ENCODE data around the gene VHLL.
A peak's percentile ranks its signal among the peaks of the same experiment; 100 is the strongest.

VHLL gene

DNA sequence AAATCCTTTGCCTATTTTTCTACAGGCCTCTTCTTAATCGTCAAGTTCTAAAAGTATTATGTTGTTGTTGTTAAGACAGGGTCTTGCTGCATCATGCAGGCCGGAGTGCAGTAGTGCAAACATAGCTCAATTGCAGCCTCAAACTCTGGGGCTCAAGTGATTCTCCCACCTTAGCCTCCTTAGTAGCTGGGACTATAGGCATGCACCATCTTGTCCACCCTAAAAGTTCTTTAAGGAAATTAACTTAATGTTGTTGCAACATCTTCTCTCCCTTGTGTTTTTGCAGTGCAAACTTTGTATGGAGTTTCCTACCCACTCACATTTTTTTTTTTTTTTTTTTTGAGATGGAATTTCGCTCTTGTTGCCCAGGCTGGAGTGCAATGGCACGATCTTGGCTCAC, 4.1 kb upstream of the VHLL start:
- no peaks in the 10 kb centered on the region for H4K20me1 ChIP-seq (ENCODE audit: insufficient read depth, low read length)
- no peak for DNase-seq
- no peak overlapping the region for H3K27ac ChIP-seq (ENCODE audit: low read length)
- H3K9me3 ChIP-seq (replicated peaks; ENCODE audit: insufficient read depth, low read length) = no peaks in the 10 kb centered on the region
- H3K4me3 ChIP-seq (ENCODE audit: low read length) = no peak overlapping the region
- H3K4me2 ChIP-seq (ENCODE audit: low read depth, low read length) = no peak overlapping the region
- no peaks in the 10 kb centered on the region for H3K4me1 ChIP-seq (ENCODE audit: low read length)
- no peaks in the 10 kb centered on the region for H3F3A ChIP-seq (ENCODE audit: insufficient read depth, low read length)
- peaks cover 7% of the 10 kb centered on the region; the same call in 1 of the 2 replicates for H3K36me3 ChIP-seq (replicated peaks; ENCODE audit: insufficient read depth, low read length)
- no peaks in the 10 kb centered on the region for H3K27me3 ChIP-seq (replicated peaks; ENCODE audit: insufficient read depth, low read length)
- no peak overlapping the region for H3K9ac ChIP-seq (ENCODE audit: low read length)
- no peak overlapping the region for H2AFZ ChIP-seq (ENCODE audit: low read length)
- TF ChIP-seq, protein P1, sequence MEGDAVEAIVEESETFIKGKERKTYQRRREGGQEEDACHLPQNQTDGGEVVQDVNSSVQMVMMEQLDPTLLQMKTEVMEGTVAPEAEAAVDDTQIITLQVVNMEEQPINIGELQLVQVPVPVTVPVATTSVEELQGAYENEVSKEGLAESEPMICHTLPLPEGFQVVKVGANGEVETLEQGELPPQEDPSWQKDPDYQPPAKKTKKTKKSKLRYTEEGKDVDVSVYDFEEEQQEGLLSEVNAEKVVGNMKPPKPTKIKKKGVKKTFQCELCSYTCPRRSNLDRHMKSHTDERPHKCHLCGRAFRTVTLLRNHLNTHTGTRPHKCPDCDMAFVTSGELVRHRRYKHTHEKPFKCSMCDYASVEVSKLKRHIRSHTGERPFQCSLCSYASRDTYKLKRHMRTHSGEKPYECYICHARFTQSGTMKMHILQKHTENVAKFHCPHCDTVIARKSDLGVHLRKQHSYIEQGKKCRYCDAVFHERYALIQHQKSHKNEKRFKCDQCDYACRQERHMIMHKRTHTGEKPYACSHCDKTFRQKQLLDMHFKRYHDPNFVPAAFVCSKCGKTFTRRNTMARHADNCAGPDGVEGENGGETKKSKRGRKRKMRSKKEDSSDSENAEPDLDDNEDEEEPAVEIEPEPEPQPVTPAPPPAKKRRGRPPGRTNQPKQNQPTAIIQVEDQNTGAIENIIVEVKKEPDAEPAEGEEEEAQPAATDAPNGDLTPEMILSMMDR (IDR thresholded peaks at IDR 0.05; ENCODE audit: low read length) = no peak
- TF ChIP-seq EZH2phosphoT487 (IDR thresholded peaks at IDR 0.05; ENCODE audit: low read length) (no peak), EZH2 (optimal IDR thresholded peaks at IDR 0.05; ENCODE audit: low read depth, low read length) (no peak)
- no peaks in the 10 kb centered on the region for H3K9me2 ChIP-seq (replicated peaks; ENCODE audit: insufficient read depth, low read length)
- H3K79me2 ChIP-seq (ENCODE audit: low read length) = no peaks in the 10 kb centered on the region

GRCh38 chr1:156295391-156295947, 3.6 kb downstream of the VHLL start, which contains the start of gene GLMP:
GLMP (minus strand) TSS chr1:156295679; CDS start chr1:156295645, 34 bp downstream.
- Histone ChIP-seq H2AFZ (ENCODE audit: low read length) (peak within 1 kb of the TSS; percentile 97), H3F3A (ENCODE audit: insufficient read depth, low read length) (no peaks in the 10 kb centered on the region), H3K79me2 (ENCODE audit: low read length) (peaks cover 9% of the 10 kb centered on the region), H3K9ac (ENCODE audit: low read length) (peak within 1 kb of the TSS; percentile 68), H4K20me1 (ENCODE audit: insufficient read depth, low read length) (no peaks in the 10 kb centered on the region), H3K4me2 (ENCODE audit: low read depth, low read length) (peak within 1 kb of the TSS; percentile 92), H3K9me2 (replicated peaks; ENCODE audit: insufficient read depth, low read length) (no peaks in the 10 kb centered on the region), H3K9me3 (replicated peaks; ENCODE audit: insufficient read depth, low read length) (no peaks in the 10 kb centered on the region), H3K36me3 (replicated peaks; ENCODE audit: insufficient read depth, low read length) (no peaks in the 10 kb centered on the region), H3K27me3 (replicated peaks; ENCODE audit: insufficient read depth, low read length) (no peaks in the 10 kb centered on the region), H3K4me1 (ENCODE audit: low read length) (peaks cover 10% of the 10 kb centered on the region; the same call in 1 of the 2 replicates), H3K4me3 (ENCODE audit: low read length) (peak within 1 kb of the TSS; percentile 90), H3K27ac (ENCODE audit: low read length) (no peak within 1 kb of the TSS)
- peak; percentile 77 for DNase-seq
- TF ChIP-seq EZH2phosphoT487 (IDR thresholded peaks at IDR 0.05; ENCODE audit: low read length) = no peak
- TF ChIP-seq EZH2 (optimal IDR thresholded peaks at IDR 0.05; ENCODE audit: low read depth, low read length) = no peak
- TF ChIP-seq, protein P1 (IDR thresholded peaks at IDR 0.05; ENCODE audit: low read length) = no peak

DNA sequence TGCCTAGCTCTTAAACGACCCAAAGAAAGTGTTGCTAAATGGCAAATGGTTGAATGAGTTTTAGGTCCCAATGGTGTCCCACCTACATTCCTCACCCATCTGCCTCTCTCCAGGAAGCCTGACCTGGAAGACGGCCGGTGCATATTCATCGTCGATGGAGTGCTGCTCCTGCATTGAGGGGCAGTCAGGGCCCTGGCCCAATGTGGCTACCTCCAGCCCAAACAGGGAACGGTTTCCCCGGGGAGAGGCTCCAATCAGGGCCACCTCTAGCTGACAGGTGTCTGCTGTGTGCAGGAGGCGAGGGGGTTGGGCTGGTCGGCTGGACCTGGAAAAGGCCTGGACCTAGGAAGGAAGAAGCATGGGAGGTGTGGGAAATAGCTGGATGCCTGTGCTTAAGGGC, 5.2 kb downstream of the VHLL start:
- no peaks in the 10 kb centered on the region for H3K9me3 ChIP-seq (replicated peaks; ENCODE audit: insufficient read depth, low read length)
- no peaks in the 10 kb centered on the region for H3K9me2 ChIP-seq (replicated peaks; ENCODE audit: insufficient read depth, low read length)
- TF ChIP-seq EZH2 (optimal IDR thresholded peaks at IDR 0.05; ENCODE audit: low read depth, low read length) = no peak
- TF ChIP-seq EZH2phosphoT487 (IDR thresholded peaks at IDR 0.05; ENCODE audit: low read length) = no peak
- TF ChIP-seq, protein P1 (IDR thresholded peaks at IDR 0.05; ENCODE audit: low read length) = no peak
- peaks cover 9% of the 10 kb centered on the region for H3K79me2 ChIP-seq (ENCODE audit: low read length)
- H3K27ac ChIP-seq (ENCODE audit: low read length) = no peak overlapping the region
- H3K4me2 ChIP-seq (ENCODE audit: low read depth, low read length) = no peak overlapping the region
- H3K36me3 ChIP-seq (replicated peaks; ENCODE audit: insufficient read depth, low read length) = no peaks in the 10 kb centered on the region
- peaks cover 10% of the 10 kb centered on the region; the same call in 1 of the 2 replicates for H3K4me1 ChIP-seq (ENCODE audit: low read length)
- H3F3A ChIP-seq (ENCODE audit: insufficient read depth, low read length) = no peaks in the 10 kb centered on the region
- DNase-seq = peak; percentile 4
- H3K27me3 ChIP-seq (replicated peaks; ENCODE audit: insufficient read depth, low read length) = no peaks in the 10 kb centered on the region
- no peaks in the 10 kb centered on the region for H4K20me1 ChIP-seq (ENCODE audit: insufficient read depth, low read length)
- H3K4me3 ChIP-seq (ENCODE audit: low read length) = no peak overlapping the region
- H2AFZ ChIP-seq (ENCODE audit: low read length) = no peak overlapping the region
- H3K9ac ChIP-seq (ENCODE audit: low read length) = no peak overlapping the region

All from MM.1S (cell line).